Left ventricle myocardium inferior (tissue), 1 donor: ENCODE data around the gene ELF5. TPM values are rescaled to one million over a fixed set of nuclear protein-coding genes. Genes with fewer than 3 reads are reported as not detected.

ENCODE experiments used
- DNase-seq: peaks from one replicate; pipeline ENCODE4 v3.0.0-alpha.2; 2020
- H3K27ac ChIP-seq: fragments of 200-600 bp; replicated peaks from 2 replicates; pipeline ENCODE4 v1.8.0; 2021
- H3K27me3 ChIP-seq: fragments of 200-600 bp; 2 replicates; pipeline ENCODE4 v1.8.0; 2021; ENCODE audit warnings: low read depth
- H3K36me3 ChIP-seq: fragments of 200-600 bp; 2 replicates; pipeline ENCODE4 v1.8.0; 2021
- H3K4me1 ChIP-seq: fragments of 200-600 bp; 2 replicates; pipeline ENCODE4 v1.8.0; 2021
- H3K4me3 ChIP-seq: fragments of 200-600 bp; 2 replicates; pipeline ENCODE4 v1.8.0; 2021; ENCODE audit warnings: mild to moderate bottlenecking, moderate library complexity
- H3K9me3 ChIP-seq: fragments of 200-600 bp; replicated peaks from 2 replicates; pipeline ENCODE4 v1.8.0; 2021
- intact Hi-C: fragments of 100-400 bp; cut with micrococcal nuclease; formaldehyde crosslinking; loops from one replicate; pipeline ENCODE4 v1.11.0; 2022
- total RNA-seq: library from RNA; stranded (reverse); fragmentation: NEBNext Ultra II Directional; extraction: Animal tissue kit (Norgen Biotek cat#: 25700); gene quantifications from one replicate; pipeline ENCODE4 v1.2.1, GENCODE V29; 2021
- TF ChIP-seq, protein P1 (sequence below): fragments of 200-600 bp; IDR thresholded peaks from 2 replicates; pipeline ENCODE4 v1.8.0; 2021; ENCODE audit warnings: antibody characterized with exemption, mild to moderate bottlenecking, borderline replicate concordance
- donor health status: DM: no; HTN: yes; CAD: no; lungs with severe emphysema.

The ELF5 gene
- total RNA-seq, 1 donor from 2014 or later = not detected

DNA sequence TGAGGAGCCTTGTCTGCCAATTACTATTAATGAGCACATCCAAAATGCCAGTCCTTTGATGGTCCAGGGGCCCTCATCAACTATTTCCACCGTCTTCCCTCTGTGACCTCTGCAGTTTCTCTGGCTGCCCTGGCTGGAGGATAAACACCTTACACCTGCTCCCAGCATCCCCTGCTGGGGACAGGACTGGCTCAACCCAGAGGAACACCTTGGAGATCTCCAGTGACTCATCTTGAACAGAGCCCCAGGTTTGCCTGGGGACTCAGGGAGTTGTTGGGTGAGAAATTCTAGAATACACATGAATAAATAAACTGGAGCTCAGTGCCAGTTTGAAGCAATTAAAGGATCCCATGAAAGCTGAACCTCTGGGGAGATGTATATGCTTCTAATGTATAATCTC is 24.0 kb upstream of the ELF5 start:
- intact Hi-C loops = no loop called here

DNA sequence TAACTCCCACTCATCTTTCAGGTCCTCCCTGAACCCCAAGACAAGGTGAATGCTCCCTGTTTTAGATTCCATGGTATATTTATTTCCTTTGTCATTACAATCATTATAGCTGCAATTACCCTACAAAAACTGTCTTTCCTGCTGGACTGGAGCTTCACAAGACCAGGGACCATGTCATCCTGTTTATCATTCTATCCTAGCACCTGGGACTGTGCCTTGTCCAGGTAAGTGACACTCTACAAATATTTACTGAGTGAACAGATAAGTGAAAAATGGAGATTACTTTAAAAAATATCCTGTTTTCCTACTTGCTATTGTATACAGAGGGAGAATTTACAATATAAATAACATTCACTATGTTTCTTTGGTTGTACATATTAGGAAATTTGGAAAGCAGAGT is 22.5 kb upstream of the ELF5 start:
- H3K9me3 ChIP-seq = peaks cover 17% of the 10 kb centered on the region
- H3K27me3 ChIP-seq = peaks cover 57% of the 10 kb centered on the region
- H3K27ac ChIP-seq = no peak overlapping the region
- H3K36me3 ChIP-seq = no peaks in the 10 kb centered on the region
- H3K4me1 ChIP-seq = no peaks in the 10 kb centered on the region
- intact Hi-C loops = no loop called here
- TF ChIP-seq, protein P1, sequence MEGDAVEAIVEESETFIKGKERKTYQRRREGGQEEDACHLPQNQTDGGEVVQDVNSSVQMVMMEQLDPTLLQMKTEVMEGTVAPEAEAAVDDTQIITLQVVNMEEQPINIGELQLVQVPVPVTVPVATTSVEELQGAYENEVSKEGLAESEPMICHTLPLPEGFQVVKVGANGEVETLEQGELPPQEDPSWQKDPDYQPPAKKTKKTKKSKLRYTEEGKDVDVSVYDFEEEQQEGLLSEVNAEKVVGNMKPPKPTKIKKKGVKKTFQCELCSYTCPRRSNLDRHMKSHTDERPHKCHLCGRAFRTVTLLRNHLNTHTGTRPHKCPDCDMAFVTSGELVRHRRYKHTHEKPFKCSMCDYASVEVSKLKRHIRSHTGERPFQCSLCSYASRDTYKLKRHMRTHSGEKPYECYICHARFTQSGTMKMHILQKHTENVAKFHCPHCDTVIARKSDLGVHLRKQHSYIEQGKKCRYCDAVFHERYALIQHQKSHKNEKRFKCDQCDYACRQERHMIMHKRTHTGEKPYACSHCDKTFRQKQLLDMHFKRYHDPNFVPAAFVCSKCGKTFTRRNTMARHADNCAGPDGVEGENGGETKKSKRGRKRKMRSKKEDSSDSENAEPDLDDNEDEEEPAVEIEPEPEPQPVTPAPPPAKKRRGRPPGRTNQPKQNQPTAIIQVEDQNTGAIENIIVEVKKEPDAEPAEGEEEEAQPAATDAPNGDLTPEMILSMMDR = no peak
- no peak for DNase-seq
- no peak overlapping the region for H3K4me3 ChIP-seq

More for the DNA sequence above, 24.0 kb upstream of the ELF5 start:
- TF ChIP-seq, protein P1 = no peak
- peaks cover 17% of the 10 kb centered on the region for H3K9me3 ChIP-seq
- no peak overlapping the region for H3K27ac ChIP-seq
- H3K4me3 ChIP-seq = no peak overlapping the region
- peaks cover 72% of the 10 kb centered on the region for H3K27me3 ChIP-seq
- no peak for DNase-seq
- H3K36me3 ChIP-seq = no peaks in the 10 kb centered on the region
- H3K4me1 ChIP-seq = no peaks in the 10 kb centered on the region

DNA sequence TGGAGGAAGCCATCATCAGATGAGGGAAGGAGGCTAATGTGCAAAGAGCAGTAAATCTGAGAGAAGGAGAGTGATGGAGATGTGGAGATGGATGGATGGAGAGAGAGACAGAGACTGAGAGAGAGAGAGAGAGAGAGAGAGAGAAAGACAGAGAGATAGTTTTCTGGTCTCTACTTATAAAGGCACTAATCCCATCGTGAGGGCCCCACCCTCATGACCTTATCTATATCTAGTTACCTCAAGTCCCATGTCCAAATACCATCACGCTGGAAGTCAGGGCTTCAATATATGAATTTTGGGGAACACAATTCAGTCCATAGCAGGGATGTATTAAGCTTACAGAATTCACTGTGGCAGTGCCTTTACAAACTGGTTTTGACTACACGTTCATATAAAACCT is 21.2 kb upstream of the ELF5 start:
- no peaks in the 10 kb centered on the region for H3K36me3 ChIP-seq
- TF ChIP-seq, protein P1 = no peak
- H3K27ac ChIP-seq = no peak overlapping the region
- intact Hi-C loops = no loop called here
- H3K9me3 ChIP-seq = peaks cover 17% of the 10 kb centered on the region
- no peaks in the 10 kb centered on the region for H3K4me1 ChIP-seq
- peaks cover 47% of the 10 kb centered on the region for H3K27me3 ChIP-seq
- DNase-seq = no peak
- no peak overlapping the region for H3K4me3 ChIP-seq

DNA sequence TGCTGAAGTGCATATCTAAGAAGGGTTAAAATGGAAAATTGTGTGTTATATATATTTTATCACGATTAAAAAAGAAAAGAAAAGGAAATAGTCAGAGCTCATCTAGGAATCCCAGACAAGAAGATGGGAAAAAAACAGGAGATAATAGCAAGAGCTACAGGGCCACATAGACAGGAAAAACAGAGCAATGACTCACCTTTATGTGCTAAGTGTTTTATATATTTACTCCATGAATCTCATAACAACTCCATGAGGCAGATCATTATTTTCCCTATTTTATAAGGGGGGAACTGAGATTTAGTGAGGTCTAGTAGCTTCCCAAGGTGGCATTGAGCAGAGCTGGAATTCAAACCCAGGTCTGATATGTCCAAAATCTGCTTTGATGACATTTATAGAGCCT is 18.1 kb upstream of the ELF5 start:
- Histone ChIP-seq H3K9me3 (peaks cover 17% of the 10 kb centered on the region), H3K27ac (no peak overlapping the region), H3K27me3 (peaks cover 30% of the 10 kb centered on the region), H3K36me3 (no peaks in the 10 kb centered on the region), H3K4me1 (no peaks in the 10 kb centered on the region), H3K4me3 (no peak overlapping the region)
- TF ChIP-seq, protein P1 = no peak
- intact Hi-C loops = no loop called here
- DNase-seq = no peak

DNA sequence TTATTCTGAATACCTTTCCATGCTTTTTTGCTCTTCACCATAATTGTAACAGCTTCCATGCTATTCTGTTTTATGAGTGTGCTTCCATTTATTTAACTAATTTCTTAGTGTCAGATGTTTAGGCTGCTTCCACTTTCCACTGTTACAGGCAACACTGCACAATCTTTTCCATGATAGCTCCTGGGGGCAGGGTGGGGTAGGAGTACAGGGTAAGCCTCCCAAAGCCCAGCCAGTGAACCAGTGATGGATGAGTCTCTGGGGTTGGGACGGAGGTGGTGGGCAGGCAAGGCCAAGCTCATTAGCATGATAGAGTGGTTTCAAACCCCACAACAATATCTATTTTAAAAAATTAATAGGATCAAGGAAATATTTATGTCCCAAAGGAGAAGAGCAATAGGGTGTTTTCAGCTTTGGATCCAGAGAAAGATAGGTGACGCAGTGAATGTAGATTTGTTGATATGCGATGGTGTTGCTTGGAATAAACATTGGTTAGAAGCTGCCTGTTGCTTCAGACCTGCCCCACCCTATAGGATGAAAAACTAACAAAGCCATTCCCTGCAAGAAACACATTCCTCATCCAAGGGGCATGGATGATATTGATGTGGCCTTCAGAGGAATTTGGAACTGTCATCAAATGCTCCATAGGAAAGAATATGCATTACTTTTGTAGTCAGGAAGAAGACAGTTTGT is 17.1 kb upstream of the ELF5 start:
- Histone ChIP-seq H3K4me3 (no peak overlapping the region), H3K4me1 (no peaks in the 10 kb centered on the region), H3K27ac (no peak overlapping the region), H3K9me3 (peaks cover 17% of the 10 kb centered on the region), H3K36me3 (no peaks in the 10 kb centered on the region), H3K27me3 (peaks cover 31% of the 10 kb centered on the region)
- TF ChIP-seq, protein P1 = no peak
- intact Hi-C loops = no loop called here
- DNase-seq = no peak
